ENCODE measurements around the gene TRAK2.

Gene TRAK2

GRCh38 chr2:201482543-201482942, 31.3 kb upstream of the TRAK2 start:
- no peak for DNase-seq (ENCODE audit: low read depth)
- TF ChIP-seq CTCF (IDR thresholded peaks at IDR 0.05; ENCODE audit: insufficient read depth, low read depth, low read length, missing control alignments) = no peak
- no peak overlapping the region for H3K4me3 ChIP-seq (ENCODE audit: low read depth, low read length)

DNA sequence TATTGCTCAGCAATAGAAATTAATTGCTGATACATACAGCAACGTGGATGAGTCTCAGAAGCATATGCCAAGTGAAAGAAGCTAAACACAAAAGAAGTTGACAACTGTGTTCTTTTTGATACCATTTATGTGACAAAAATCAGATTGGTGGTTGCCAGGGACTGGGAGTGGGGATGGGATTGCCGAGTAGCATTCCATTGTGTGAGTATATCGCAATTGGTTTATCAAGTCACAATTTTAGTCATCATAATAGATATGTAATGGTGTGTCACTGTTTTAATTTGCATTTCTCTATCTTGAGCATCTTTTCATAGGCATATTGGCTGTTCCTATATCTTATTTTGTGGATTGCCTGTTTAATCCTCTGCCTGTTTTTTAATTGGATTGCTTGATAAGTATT, 21.2 kb upstream of the TRAK2 start:
- H3K4me3 ChIP-seq (ENCODE audit: low read depth, low read length) = no peak overlapping the region
- TF ChIP-seq CTCF (IDR thresholded peaks at IDR 0.05; ENCODE audit: insufficient read depth, low read depth, low read length, missing control alignments) = no peak
- DNase-seq (ENCODE audit: low read depth) = no peak

DNA sequence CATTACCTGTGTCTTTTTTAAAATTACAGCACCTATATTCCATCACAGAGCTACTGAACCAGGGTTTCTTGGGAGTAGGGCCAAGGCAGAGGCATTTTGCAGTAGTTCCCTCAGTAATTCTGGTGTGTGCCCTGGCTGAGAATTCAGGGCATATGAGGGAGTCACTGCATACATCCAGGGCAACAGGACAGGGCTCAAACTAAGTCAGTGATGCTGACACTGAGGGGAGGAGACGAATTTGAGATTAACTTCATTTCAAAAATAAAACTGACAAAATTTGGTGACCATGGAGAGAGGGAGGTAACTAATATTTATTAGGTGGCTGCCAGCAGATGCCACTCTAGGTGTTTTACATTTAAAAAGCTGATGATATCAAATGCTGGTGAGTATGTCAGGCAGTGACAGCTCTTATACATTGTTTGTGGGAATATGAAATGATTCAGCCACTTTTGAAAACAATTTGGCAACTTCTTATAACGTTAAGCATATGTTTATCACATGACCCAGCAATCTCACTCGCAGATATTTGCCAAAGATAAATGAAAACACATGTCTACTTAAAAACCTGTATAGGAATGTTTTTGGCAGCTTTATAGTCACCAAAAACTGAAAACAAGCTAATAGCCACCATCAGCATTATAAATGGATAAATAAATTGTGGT, 20.6 kb upstream of the TRAK2 start:
- DNase-seq (ENCODE audit: low read depth) = no peak
- no peak for TF ChIP-seq CTCF (IDR thresholded peaks at IDR 0.05; ENCODE audit: insufficient read depth, low read depth, low read length, missing control alignments)
- no peak overlapping the region for H3K4me3 ChIP-seq (ENCODE audit: low read depth, low read length)

- TF ChIP-seq CTCF (IDR thresholded peaks at IDR 0.05; ENCODE audit: insufficient read depth, low read depth, low read length, missing control alignments) = no peak
- H3K4me3 ChIP-seq (ENCODE audit: low read depth, low read length) = no peak overlapping the region
- DNase-seq (ENCODE audit: low read depth) = no peak
Measured at GRCh38 chr2:201470821-201471731, 19.8 kb upstream of the TRAK2 start.

DNA sequence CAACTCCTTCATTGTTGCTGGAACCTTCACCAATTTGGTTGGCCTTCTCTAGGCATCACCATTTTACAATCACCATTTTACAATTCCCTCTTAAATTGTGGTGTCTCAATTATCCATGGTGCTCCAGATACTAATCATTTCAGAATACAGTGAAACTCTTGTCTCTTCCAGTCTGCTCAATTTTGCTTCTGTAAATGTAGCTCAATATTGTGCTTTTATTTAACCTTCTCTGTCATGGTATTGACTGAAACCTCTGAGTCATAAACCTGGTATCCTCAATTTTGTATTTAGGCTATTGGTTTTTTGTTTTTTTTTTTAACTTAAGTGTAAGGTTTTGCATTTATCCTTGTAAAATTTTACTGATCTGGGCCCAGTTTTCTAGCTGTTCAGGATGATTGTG, 16.4 kb upstream of the TRAK2 start:
- no peak overlapping the region for H3K4me3 ChIP-seq (ENCODE audit: low read depth, low read length)
- DNase-seq (ENCODE audit: low read depth) = no peak
- no peak for TF ChIP-seq CTCF (IDR thresholded peaks at IDR 0.05; ENCODE audit: insufficient read depth, low read depth, low read length, missing control alignments)

- no peak overlapping the region for H3K4me3 ChIP-seq (ENCODE audit: low read depth, low read length)
- no peak for TF ChIP-seq CTCF (IDR thresholded peaks at IDR 0.05; ENCODE audit: insufficient read depth, low read depth, low read length, missing control alignments)
- no peak for DNase-seq (ENCODE audit: low read depth)
Measured at GRCh38 chr2:201466050-201466675, 14.9 kb upstream of the TRAK2 start.

Data from GM12865 (cell line).